Measurements from ENCODE around the gene FYCO1.

Gene FYCO1

DNA sequence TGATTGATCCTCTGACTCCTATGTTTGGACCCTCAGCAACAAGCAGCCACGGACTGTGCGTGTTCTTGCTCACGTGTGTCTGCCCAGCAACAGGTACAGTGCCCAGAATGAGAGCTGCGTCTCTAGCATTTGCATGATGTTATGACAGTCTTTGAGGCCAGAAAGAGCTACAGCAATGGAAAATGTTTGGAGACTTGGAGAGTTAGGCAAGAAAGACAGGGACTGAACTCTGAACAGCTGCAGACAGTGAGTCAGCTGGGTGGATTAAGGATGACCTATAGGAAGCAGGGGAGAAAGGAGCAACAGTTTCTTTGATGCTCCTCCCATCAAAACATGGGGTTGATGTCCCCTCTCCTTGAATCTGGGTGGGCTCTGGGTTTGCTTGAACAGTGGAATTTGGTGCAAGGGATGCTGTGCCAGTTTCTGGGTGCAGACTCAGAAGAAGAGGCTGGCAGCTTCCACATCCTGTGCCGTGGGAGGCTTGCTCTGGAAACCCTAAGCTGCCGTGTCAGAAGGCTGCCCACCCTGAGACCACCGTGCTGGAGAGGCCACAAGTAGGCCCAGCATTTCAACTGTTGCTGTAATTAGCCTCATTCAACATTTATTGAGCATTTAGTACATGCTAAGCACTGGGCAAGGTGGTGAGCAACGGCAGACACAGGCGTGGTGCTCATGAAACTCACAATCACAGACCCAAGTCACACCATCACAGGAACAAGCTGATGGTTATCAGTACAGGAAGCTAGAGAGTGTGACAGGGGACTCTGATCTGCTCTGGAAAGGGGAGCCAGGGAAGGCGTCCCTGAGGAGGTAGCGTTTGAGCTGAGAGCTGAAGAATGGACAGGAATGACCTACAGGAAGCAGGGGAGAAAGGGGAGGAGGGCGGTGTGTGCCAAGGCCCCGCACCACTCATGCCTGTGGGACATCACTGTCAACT is 87.6 kb downstream of the FYCO1 start:
- Histone ChIP-seq H3K4me1 (ENCODE audit: control insufficient read depth, insufficient read depth, low read length) (peaks cover 20% of the 10 kb centered on the region), H3K27me3 (replicated peaks; ENCODE audit: control insufficient read depth, insufficient read depth, low read length) (no peaks in the 10 kb centered on the region), H3K9me3 (ENCODE audit: control insufficient read depth, low read length) (no peaks in the 10 kb centered on the region), H3K4me3 (ENCODE audit: low read length) (no peak overlapping the region), H3K9ac (ENCODE audit: low read length) (no peak overlapping the region), H3K36me3 (ENCODE audit: control insufficient read depth, insufficient read depth, low read length, severe bottlenecking) (no peaks in the 10 kb centered on the region)
- DNase-seq (ENCODE audit: low read depth): peak; percentile 61

DNA sequence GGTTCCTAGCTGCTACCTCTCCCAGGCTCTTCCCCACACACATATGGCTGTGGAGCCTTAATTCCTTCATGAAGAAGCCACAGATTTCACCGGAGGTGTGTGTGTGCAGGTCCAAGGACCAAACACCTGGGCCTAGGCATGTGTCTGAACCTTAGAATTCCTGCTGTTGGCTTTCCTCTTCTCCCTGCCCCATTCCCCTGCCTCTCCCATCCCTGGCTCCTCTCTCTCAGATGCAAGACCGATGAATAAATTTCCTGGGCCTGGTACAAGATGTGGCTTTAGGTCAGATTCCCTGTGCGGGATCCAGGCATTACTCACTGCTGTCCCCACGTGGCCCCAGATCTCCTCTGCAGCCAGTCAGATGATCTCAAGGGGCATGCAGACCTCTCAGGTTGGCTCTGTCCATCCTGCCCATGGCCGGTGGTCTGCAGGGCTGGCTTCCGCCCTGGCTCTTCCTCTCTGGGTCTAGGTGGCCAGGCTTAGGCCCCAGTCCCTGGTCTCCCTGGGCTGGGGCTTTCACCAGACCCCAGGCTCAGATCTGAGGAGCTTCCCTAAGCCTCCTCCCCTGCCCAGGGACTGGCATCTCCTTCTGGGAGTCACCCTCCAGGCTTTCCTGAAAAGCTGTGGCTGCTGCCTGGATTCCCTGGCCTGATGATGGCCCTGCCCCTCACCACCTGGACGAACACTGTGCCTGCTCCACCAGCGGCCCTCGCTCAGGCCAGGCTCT is 88.8 kb downstream of the FYCO1 start:
- no peaks in the 10 kb centered on the region for H3K9me3 ChIP-seq (ENCODE audit: control insufficient read depth, low read length)
- H3K4me3 ChIP-seq (ENCODE audit: low read length): no peak overlapping the region
- DNase-seq (ENCODE audit: low read depth): peak; percentile 67
- peaks cover 20% of the 10 kb centered on the region for H3K4me1 ChIP-seq (ENCODE audit: control insufficient read depth, insufficient read depth, low read length)
- H3K27me3 ChIP-seq (replicated peaks; ENCODE audit: control insufficient read depth, insufficient read depth, low read length): no peaks in the 10 kb centered on the region
- no peaks in the 10 kb centered on the region for H3K36me3 ChIP-seq (ENCODE audit: control insufficient read depth, insufficient read depth, low read length, severe bottlenecking)
- H3K9ac ChIP-seq (ENCODE audit: low read length): no peak overlapping the region

DNA sequence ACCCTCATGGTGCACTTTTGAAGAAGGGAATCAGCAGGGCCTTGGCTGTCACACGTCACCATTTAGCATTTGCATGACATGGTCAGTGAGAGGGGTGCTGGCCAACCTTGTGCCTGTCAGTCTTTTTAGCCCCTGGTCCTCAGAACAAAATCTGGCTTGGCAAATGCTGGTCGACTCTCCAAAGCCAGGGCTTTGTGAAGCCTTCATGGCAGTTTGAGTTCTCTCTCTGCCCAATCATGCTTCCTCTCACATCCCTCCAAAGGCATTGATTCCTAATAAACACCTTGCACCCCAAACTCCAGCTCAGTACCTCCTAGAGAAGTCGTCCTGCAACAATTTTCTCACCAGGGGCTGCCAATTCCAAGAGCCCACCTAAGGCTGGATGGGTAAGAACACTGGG is 89.9 kb downstream of the FYCO1 start:
- H3K36me3 ChIP-seq (ENCODE audit: control insufficient read depth, insufficient read depth, low read length, severe bottlenecking): no peaks in the 10 kb centered on the region
- no peaks in the 10 kb centered on the region for H3K27me3 ChIP-seq (replicated peaks; ENCODE audit: control insufficient read depth, insufficient read depth, low read length)
- H3K4me1 ChIP-seq (ENCODE audit: control insufficient read depth, insufficient read depth, low read length): peaks cover 20% of the 10 kb centered on the region
- no peaks in the 10 kb centered on the region for H3K9me3 ChIP-seq (ENCODE audit: control insufficient read depth, low read length)
- H3K9ac ChIP-seq (ENCODE audit: low read length): no peak overlapping the region
- no peak for DNase-seq (ENCODE audit: low read depth)
- H3K4me3 ChIP-seq (ENCODE audit: low read length): no peak overlapping the region

DNA sequence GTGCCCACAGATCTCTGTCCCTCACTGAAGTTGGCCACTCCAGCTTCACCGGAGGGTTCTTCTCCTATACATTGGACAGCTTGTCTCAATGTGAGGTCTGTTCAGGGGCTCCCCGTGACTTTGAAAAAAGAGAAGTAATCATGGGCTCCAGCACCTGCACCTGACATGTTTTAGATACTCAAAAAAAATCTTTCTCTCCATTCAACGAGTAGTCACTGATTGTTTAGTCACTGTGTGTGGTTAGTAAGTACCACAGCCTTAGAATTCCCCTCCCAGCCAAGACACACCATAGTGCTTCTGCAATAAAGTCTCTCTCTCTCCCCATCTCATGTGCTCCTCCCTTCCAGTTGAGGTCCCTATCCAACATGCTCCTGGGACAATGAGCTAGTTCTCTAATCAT is 90.7 kb downstream of the FYCO1 start:
- H3K4me1 ChIP-seq (ENCODE audit: control insufficient read depth, insufficient read depth, low read length): peaks cover 20% of the 10 kb centered on the region
- H3K27me3 ChIP-seq (replicated peaks; ENCODE audit: control insufficient read depth, insufficient read depth, low read length): no peaks in the 10 kb centered on the region
- DNase-seq (ENCODE audit: low read depth): no peak
- no peak overlapping the region for H3K9ac ChIP-seq (ENCODE audit: low read length)
- H3K36me3 ChIP-seq (ENCODE audit: control insufficient read depth, insufficient read depth, low read length, severe bottlenecking): no peaks in the 10 kb centered on the region
- H3K9me3 ChIP-seq (ENCODE audit: control insufficient read depth, low read length): no peaks in the 10 kb centered on the region
- no peak overlapping the region for H3K4me3 ChIP-seq (ENCODE audit: low read length)

DNA sequence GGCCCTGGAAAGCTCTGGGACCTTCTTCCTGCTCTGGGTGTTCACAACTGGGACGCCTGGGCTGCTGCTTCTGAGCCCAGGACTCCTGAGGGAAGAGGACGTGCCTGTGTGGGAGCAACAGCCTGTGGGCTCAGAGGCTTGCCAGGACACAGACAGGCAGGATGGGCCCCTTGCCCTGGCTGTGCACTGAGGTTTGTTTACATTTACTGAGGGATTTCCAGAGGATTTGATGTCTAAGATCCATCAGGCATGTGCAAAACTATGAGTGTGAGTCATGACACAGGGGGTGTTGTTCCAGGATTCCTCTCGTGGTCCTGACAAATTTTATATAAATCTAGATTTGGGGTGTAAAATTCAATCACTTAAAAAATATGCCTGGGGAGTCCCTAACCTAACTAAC is 98.7 kb downstream of the FYCO1 start:
- peaks cover 10% of the 10 kb centered on the region for H3K4me1 ChIP-seq (ENCODE audit: control insufficient read depth, insufficient read depth, low read length)
- no peaks in the 10 kb centered on the region for H3K9me3 ChIP-seq (ENCODE audit: control insufficient read depth, low read length)
- peak; percentile 80 for DNase-seq (ENCODE audit: low read depth)
- H3K9ac ChIP-seq (ENCODE audit: low read length): no peak overlapping the region
- no peaks in the 10 kb centered on the region for H3K27me3 ChIP-seq (replicated peaks; ENCODE audit: control insufficient read depth, insufficient read depth, low read length)
- no peak overlapping the region for H3K4me3 ChIP-seq (ENCODE audit: low read length)
- H3K36me3 ChIP-seq (ENCODE audit: control insufficient read depth, insufficient read depth, low read length, severe bottlenecking): no peaks in the 10 kb centered on the region

DNA sequence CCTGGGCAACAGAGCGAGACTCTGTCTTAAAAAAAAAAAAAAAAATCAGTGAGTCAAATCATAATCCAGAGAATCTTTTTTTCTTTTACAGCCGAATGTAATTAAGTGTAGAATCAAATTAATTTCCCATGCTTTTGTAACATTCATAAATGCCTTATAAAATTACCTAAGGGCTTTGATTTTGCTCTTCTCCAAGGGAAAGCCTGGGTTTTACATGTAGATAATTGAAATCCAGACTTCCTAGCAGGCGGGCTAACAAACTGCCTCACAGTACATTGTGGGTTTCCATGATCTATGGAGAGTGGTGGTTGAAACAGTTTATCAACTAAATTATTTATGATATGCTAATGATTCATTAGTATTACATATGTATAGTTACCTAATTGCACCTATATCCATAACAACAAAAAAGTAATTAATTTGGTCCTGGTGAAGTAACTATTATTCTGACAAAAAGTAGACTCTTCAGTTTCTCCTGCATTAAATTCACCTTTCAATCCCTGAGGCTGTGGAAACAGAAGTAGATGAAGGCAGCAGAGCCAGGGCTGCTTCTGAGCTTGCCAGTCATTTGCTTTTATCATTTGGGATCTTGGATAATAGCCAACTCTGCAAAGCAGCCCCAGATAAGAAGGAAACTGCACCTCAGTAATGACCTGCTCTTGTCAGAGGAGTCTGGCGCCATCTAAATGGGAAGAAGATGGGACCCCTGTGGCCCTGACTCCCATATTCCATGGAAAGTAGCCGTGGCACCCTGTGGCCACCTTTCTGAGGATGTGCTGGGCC is 99.7 kb downstream of the FYCO1 start:
- no peaks in the 10 kb centered on the region for H3K9me3 ChIP-seq (ENCODE audit: control insufficient read depth, low read length)
- H3K36me3 ChIP-seq (ENCODE audit: control insufficient read depth, insufficient read depth, low read length, severe bottlenecking): no peaks in the 10 kb centered on the region
- H3K4me1 ChIP-seq (ENCODE audit: control insufficient read depth, insufficient read depth, low read length): peaks cover 10% of the 10 kb centered on the region
- H3K27me3 ChIP-seq (replicated peaks; ENCODE audit: control insufficient read depth, insufficient read depth, low read length): no peaks in the 10 kb centered on the region
- H3K4me3 ChIP-seq (ENCODE audit: low read length): no peak overlapping the region
- no peak for DNase-seq (ENCODE audit: low read depth)
- no peak overlapping the region for H3K9ac ChIP-seq (ENCODE audit: low read length)

DNA sequence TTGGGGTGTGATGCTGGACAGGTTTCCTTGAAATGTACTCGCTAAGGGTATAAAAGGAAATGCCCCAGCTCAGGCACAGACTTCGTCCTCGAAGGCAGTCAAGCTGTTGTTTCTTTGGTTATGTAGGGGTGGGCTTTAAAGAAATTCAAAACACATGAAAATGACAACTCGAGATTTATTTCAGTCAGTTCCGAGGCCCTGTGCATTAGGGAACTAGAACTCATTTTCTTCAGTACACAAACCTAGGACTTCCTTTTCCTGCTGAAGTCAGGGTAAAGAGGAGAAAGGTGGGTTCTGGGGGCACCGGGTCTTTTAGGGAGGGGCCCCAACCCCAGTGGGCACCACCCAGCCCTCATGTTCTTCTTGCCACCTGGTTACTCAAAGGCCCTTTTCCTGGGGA is 101.6 kb downstream of the FYCO1 start:
- no peaks in the 10 kb centered on the region for H3K36me3 ChIP-seq (ENCODE audit: control insufficient read depth, insufficient read depth, low read length, severe bottlenecking)
- H3K9ac ChIP-seq (ENCODE audit: low read length): no peak overlapping the region
- H3K27me3 ChIP-seq (replicated peaks; ENCODE audit: control insufficient read depth, insufficient read depth, low read length): no peaks in the 10 kb centered on the region
- H3K4me1 ChIP-seq (ENCODE audit: control insufficient read depth, insufficient read depth, low read length): peaks cover 10% of the 10 kb centered on the region
- H3K9me3 ChIP-seq (ENCODE audit: control insufficient read depth, low read length): no peaks in the 10 kb centered on the region
- no peak overlapping the region for H3K4me3 ChIP-seq (ENCODE audit: low read length)
- DNase-seq (ENCODE audit: low read depth): no peak

DNA sequence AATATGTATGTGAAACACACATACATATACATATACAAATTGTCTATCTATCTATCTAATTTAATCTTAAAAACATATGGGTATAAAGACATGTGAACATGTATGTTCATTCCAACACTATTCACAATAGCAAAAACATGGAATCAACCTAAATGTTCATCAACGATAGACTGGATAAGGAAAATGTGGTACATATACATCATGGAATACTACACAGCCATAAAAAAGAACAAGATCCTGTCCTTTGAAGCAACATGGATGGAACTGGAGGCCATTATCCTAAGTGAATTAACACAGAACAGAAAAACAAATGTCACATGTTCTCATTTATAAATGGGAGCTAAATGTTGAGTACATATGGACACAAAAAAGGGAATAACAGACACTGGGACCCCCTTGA is 103.5 kb downstream of the FYCO1 start:
- no peaks in the 10 kb centered on the region for H3K9me3 ChIP-seq (ENCODE audit: control insufficient read depth, low read length)
- H3K27me3 ChIP-seq (replicated peaks; ENCODE audit: control insufficient read depth, insufficient read depth, low read length): no peaks in the 10 kb centered on the region
- no peak overlapping the region for H3K9ac ChIP-seq (ENCODE audit: low read length)
- DNase-seq (ENCODE audit: low read depth): no peak
- no peaks in the 10 kb centered on the region for H3K36me3 ChIP-seq (ENCODE audit: control insufficient read depth, insufficient read depth, low read length, severe bottlenecking)
- no peak overlapping the region for H3K4me3 ChIP-seq (ENCODE audit: low read length)
- H3K4me1 ChIP-seq (ENCODE audit: control insufficient read depth, insufficient read depth, low read length): peaks cover 7% of the 10 kb centered on the region

DNA sequence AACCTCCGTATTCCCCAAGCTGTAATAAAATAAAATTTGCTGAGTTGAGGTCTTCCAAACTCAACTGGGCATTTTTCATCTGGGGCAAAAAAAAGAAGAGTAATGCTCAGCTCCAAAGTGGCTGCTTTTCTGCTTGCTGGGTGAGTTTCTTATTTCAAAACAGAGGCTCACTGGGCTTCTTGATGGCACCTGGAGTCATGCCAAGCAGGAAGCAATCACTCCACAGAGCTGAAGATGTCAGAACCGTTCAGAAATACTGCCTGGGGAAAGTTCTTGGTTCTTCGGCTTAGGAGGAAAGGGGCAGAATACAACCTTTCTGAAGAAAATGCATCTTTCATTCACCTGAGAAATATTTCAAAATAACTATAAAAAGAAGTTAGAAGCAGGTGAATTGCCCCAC is 105.2 kb downstream of the FYCO1 start:
- no peak overlapping the region for H3K9ac ChIP-seq (ENCODE audit: low read length)
- no peak for DNase-seq (ENCODE audit: low read depth)
- no peak overlapping the region for H3K4me3 ChIP-seq (ENCODE audit: low read length)
- H3K27me3 ChIP-seq (replicated peaks; ENCODE audit: control insufficient read depth, insufficient read depth, low read length): no peaks in the 10 kb centered on the region
- no peaks in the 10 kb centered on the region for H3K9me3 ChIP-seq (ENCODE audit: control insufficient read depth, low read length)
- H3K36me3 ChIP-seq (ENCODE audit: control insufficient read depth, insufficient read depth, low read length, severe bottlenecking): no peaks in the 10 kb centered on the region
- no peaks in the 10 kb centered on the region for H3K4me1 ChIP-seq (ENCODE audit: control insufficient read depth, insufficient read depth, low read length)

DNA sequence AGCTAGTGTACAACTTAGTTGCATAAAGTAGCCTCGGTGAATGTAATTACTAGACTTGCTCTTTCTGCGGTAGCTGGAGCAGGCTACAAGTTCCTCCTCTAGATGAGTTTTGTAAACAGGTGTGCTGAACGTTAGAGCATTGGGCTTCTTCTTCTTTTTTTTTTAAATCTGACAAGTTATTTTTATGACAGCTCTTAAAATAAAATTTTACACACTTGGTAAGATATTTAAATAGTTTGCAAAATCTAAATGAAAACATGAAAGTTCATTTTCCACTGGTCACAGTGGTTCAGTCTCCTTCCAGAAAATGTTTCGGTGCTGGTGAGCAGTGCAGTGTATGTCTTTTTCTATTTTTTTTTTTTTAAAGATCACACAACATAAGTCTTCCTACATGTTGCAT is 106.3 kb downstream of the FYCO1 start:
- Histone ChIP-seq H3K27me3 (replicated peaks; ENCODE audit: control insufficient read depth, insufficient read depth, low read length) (peaks cover 5% of the 10 kb centered on the region), H3K4me1 (ENCODE audit: control insufficient read depth, insufficient read depth, low read length) (no peaks in the 10 kb centered on the region), H3K4me3 (ENCODE audit: low read length) (no peak overlapping the region), H3K36me3 (ENCODE audit: control insufficient read depth, insufficient read depth, low read length, severe bottlenecking) (no peaks in the 10 kb centered on the region), H3K9me3 (ENCODE audit: control insufficient read depth, low read length) (no peaks in the 10 kb centered on the region), H3K9ac (ENCODE audit: low read length) (no peak overlapping the region)
- DNase-seq (ENCODE audit: low read depth): no peak

Measured in adipocyte (in vitro differentiated cells).